ENCODE measurements around the gene NADK.
"Not testable (repeated sequence)": the region's sequence is repeated elsewhere in the genome, so short reads cannot be mapped to it uniquely, and the experiment has no call there.

- not testable (repeated sequence) for TF ChIP-seq IKZF2 (IDR thresholded peaks at IDR 0.05); USF2 (IDR thresholded peaks at IDR 0.05; ENCODE audit: borderline replicate concordance, low read depth, low read length); TCF12 (IDR thresholded peaks at IDR 0.05; ENCODE audit: low read depth, low read length); GABPA (IDR thresholded peaks at IDR 0.05; ENCODE audit: low read depth); ASH2L (IDR thresholded peaks at IDR 0.05; ENCODE audit: borderline replicate concordance, low read depth); MAX (IDR thresholded peaks at IDR 0.05; ENCODE audit: low read depth, low read length); NFXL1 (IDR thresholded peaks at IDR 0.05; ENCODE audit: borderline replicate concordance); EZH2 (IDR thresholded peaks at IDR 0.05; ENCODE audit: borderline replicate concordance, control insufficient read depth, low read depth, low read length)
Observed at GRCh38 chr1:1741013-1741412, 37.3 kb downstream of the NADK start.
